OCI-LY1 (cell line): ENCODE measurements around the gene FCN3.

Source experiments
- H2AFZ ChIP-seq: fragments of 200-600 bp; sonication (generic), shearing (Covaris generic); 2 replicates; pipeline ENCODE4 v1.6.0; 2014; ENCODE audit warnings: antibody characterized with exemption, mild to moderate bottlenecking, low read length
- H3F3A ChIP-seq: fragments of 200-600 bp; sonication (generic), shearing (Covaris generic); 2 replicates; pipeline ENCODE4 v1.6.0; 2014; ENCODE audit warnings: mild to moderate bottlenecking, antibody characterized with exemption, low read length, moderate library complexity; ENCODE audit not compliant: insufficient read depth
- H3K27ac ChIP-seq: fragments of 200-600 bp; sonication (generic); 2 replicates; pipeline ENCODE4 v1.5.1; 2014; ENCODE audit warnings: low read length, mixed run types, mild to moderate bottlenecking, low read depth; ENCODE audit not compliant: poor library complexity, severe bottlenecking
- H3K27me3 ChIP-seq: fragments of 200-600 bp; sonication (generic); 2 replicates; pipeline ENCODE4 v1.6.0; 2014; ENCODE audit warnings: antibody characterized with exemption, mild to moderate bottlenecking, low read length, moderate library complexity; ENCODE audit not compliant: insufficient read depth
- H3K36me3 ChIP-seq: fragments of 200-600 bp; sonication (generic); 2 replicates; pipeline ENCODE4 v1.6.1; 2014; ENCODE audit warnings: mild to moderate bottlenecking, antibody characterized with exemption, low read length, moderate library complexity, mixed read lengths; ENCODE audit not compliant: insufficient read depth
- H3K4me1 ChIP-seq: fragments of 200-600 bp; sonication (generic); 2 replicates; pipeline ENCODE4 v1.5.1; 2014; ENCODE audit warnings: mild to moderate bottlenecking, low read length, moderate library complexity; ENCODE audit not compliant: insufficient read depth, severe bottlenecking
- H3K4me2 ChIP-seq: fragments of 200-600 bp; sonication (generic), shearing (Covaris generic); 2 replicates; pipeline ENCODE4 v1.6.1; 2014; ENCODE audit warnings: low read length
- H3K4me3 ChIP-seq: fragments of 200-600 bp; sonication (generic); 2 replicates; pipeline ENCODE4 v1.5.1; 2014; ENCODE audit warnings: low read length, low read depth, mild to moderate bottlenecking, mixed read lengths; ENCODE audit not compliant: poor library complexity, severe bottlenecking
- H3K79me2 ChIP-seq: fragments of 200-600 bp; shearing (Covaris generic); 2 replicates; pipeline ENCODE4 v1.6.1; 2016; ENCODE audit warnings: mixed run types, low read length, mixed read lengths; ENCODE audit not compliant: insufficient read depth
- H3K9ac ChIP-seq: fragments of 200-600 bp; sonication (generic), shearing (Covaris generic); 2 replicates; pipeline ENCODE4 v1.6.1; 2014; ENCODE audit warnings: mild to moderate bottlenecking, low read length, mixed read lengths
- H3K9me2 ChIP-seq: fragments of 200-600 bp; sonication (generic), shearing (Covaris generic); 2 replicates; pipeline ENCODE4 v1.6.1; 2014; ENCODE audit warnings: low read depth, mild to moderate bottlenecking, low read length, mixed read lengths
- H3K9me3 ChIP-seq: fragments of 200-600 bp; shearing (Covaris generic); 2 replicates; pipeline ENCODE4 v1.6.1; 2014; ENCODE audit warnings: low read length, mixed read lengths
- H4K20me1 ChIP-seq: fragments of 200-600 bp; sonication (generic), shearing (Covaris generic); 2 replicates; pipeline ENCODE4 v1.6.0; 2016; ENCODE audit warnings: mild to moderate bottlenecking, low read length; ENCODE audit not compliant: insufficient read depth
- EZH2 ChIP-seq: fragments of 200-600 bp; sonication (generic), shearing (Covaris generic); IDR thresholded peaks from 2 replicates; pipeline ENCODE4 v1.8.0; 2017; ENCODE audit warnings: borderline replicate concordance, mixed run types, mild to moderate bottlenecking, antibody characterized with exemption, low read length, moderate library complexity, mixed read lengths
- TF ChIP-seq, protein P1 (sequence below): fragments of 200-600 bp; sonication (generic), shearing (Covaris generic); IDR thresholded peaks from 2 replicates; pipeline ENCODE4 v1.5.1; 2017; ENCODE audit warnings: mild to moderate bottlenecking, antibody characterized with exemption, low read length, moderate library complexity, mixed read lengths

FCN3 gene

GRCh38 chr1:27350663-27351540, 23.7 kb downstream of the FCN3 start:
- H3K4me1 ChIP-seq = peaks cover 16% of the 10 kb centered on the region
- H3F3A ChIP-seq = no peaks in the 10 kb centered on the region
- H4K20me1 ChIP-seq = no peaks in the 10 kb centered on the region
- H3K4me3 ChIP-seq = no peak overlapping the region
- H3K79me2 ChIP-seq = no peaks in the 10 kb centered on the region
- TF ChIP-seq, protein P1, sequence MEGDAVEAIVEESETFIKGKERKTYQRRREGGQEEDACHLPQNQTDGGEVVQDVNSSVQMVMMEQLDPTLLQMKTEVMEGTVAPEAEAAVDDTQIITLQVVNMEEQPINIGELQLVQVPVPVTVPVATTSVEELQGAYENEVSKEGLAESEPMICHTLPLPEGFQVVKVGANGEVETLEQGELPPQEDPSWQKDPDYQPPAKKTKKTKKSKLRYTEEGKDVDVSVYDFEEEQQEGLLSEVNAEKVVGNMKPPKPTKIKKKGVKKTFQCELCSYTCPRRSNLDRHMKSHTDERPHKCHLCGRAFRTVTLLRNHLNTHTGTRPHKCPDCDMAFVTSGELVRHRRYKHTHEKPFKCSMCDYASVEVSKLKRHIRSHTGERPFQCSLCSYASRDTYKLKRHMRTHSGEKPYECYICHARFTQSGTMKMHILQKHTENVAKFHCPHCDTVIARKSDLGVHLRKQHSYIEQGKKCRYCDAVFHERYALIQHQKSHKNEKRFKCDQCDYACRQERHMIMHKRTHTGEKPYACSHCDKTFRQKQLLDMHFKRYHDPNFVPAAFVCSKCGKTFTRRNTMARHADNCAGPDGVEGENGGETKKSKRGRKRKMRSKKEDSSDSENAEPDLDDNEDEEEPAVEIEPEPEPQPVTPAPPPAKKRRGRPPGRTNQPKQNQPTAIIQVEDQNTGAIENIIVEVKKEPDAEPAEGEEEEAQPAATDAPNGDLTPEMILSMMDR = no peak
- TF ChIP-seq EZH2 = no peak
- H3K36me3 ChIP-seq = no peaks in the 10 kb centered on the region
- no peak overlapping the region for H2AFZ ChIP-seq
- H3K27me3 ChIP-seq = no peaks in the 10 kb centered on the region
- no peaks in the 10 kb centered on the region for H3K9me3 ChIP-seq
- no peak overlapping the region for H3K27ac ChIP-seq
- H3K9me2 ChIP-seq = no peaks in the 10 kb centered on the region
- no peak overlapping the region for H3K9ac ChIP-seq
- H3K4me2 ChIP-seq = no peak overlapping the region

DNA sequence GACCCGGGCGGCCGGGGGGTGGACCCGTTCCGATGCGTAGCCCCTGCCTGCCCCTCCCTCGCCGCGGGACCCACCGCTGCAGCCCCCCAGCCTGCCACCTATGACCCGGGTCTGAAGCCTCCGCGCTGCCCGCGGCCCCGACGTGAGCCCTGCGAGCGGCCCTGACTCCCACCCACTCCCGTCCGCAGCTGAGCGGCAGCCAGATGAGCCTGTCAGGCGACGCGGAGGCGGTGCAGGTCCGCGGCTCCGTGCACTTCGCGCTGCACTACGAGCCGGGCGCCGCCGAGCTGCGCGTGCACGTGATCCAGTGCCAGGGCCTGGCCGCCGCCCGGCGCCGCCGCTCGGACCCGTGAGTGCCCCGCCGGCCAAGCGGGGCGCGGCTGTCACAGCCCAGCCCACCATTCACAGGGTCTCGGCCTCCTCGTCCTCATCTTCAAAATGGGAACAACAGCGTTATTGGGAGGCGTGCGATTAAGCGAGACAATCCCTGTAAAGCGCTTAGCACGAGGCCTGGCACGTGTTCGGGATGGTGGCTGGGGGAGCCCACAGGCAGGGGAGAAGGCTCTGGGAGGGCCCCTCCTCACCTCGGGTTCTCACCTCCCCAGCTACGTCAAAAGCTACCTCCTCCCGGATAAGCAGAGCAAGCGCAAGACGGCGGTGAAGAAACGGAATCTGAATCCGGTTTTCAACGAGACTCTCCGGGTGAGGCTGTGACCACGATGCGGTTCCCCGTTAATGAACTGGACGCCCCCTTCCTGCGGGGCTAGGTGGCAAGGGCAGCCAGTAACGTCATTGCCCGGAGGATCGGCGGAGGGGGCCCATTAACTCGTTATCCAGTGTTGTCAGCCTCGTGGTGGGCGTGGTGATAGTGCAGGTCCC, 24.6 kb downstream of the FCN3 start:
- Histone ChIP-seq H3K79me2 (no peaks in the 10 kb centered on the region), H3K27ac (no peak overlapping the region), H2AFZ (no peak overlapping the region), H3K9me3 (no peaks in the 10 kb centered on the region), H3K36me3 (no peaks in the 10 kb centered on the region), H3K27me3 (no peaks in the 10 kb centered on the region), H3K9ac (no peak overlapping the region), H3K4me2 (no peak overlapping the region), H3K9me2 (no peaks in the 10 kb centered on the region), H3K4me3 (no peak overlapping the region), H4K20me1 (no peaks in the 10 kb centered on the region), H3K4me1 (peaks cover 7% of the 10 kb centered on the region), H3F3A (no peaks in the 10 kb centered on the region)
- TF ChIP-seq EZH2 = no peak
- TF ChIP-seq, protein P1 = no peak

DNA sequence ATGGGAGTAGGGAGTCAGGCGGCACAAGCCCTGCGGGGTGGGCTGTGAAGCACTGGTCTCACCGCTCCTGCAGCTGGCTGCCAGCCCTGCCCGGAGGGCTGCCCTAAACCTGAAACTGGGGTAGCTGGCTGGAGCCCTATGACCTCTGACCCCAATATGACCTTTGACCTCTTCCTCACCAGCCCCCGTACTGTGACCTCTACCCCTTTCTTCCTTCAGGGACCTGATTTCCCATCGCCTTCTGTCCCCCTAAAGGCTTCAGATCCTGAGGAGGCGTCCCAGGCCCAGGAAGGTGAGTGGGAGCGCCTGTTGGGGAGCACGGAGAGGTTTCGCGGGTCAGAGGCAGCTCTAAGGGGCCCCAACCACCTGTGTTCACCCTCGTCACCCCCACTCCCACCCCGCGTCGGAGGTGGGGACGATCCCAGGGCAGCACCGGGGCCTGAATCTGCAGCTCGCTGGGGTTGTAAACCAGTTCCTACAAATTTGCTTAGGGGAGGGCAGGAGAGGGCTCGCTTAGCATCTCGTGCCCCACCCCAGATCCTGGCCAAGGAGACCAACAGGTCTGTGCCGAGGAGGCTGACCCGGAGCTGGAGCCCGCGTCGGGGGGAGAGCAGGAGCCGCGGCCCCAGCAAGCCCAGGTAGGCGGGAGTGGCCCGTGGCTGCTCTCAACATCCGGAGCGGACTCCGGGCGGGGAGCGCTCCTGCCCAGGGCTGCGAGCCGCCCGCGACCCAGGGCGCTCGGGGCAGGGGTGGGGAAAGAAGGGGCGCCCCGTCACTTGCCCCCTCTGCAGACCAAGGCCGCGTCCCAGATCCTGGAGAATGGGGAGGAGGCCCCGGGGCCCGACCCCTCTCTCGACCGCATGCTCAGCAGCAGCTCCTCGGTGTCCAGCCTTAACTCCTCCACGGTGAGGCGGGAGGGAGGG, 25.5 kb downstream of the FCN3 start:
- peak overlapping the region; percentile 77 for H3K4me2 ChIP-seq
- no peaks in the 10 kb centered on the region for H3K27me3 ChIP-seq
- no peaks in the 10 kb centered on the region for H3K9me3 ChIP-seq
- no peaks in the 10 kb centered on the region for H3F3A ChIP-seq
- H3K79me2 ChIP-seq = no peaks in the 10 kb centered on the region
- H2AFZ ChIP-seq = 0 out of 2 replicates have a peak overlapping the region, but pooled peaks have one; percentile 12
- TF ChIP-seq EZH2 = no peak
- TF ChIP-seq, protein P1 = no peak
- H3K9me2 ChIP-seq = no peaks in the 10 kb centered on the region
- no peak overlapping the region for H3K27ac ChIP-seq
- H4K20me1 ChIP-seq = no peaks in the 10 kb centered on the region
- no peaks in the 10 kb centered on the region for H3K36me3 ChIP-seq
- H3K4me3 ChIP-seq = peak overlapping the region; percentile 57
- peak overlapping the region; percentile 64; the same call in 1 of the 2 replicates for H3K9ac ChIP-seq
- peaks cover 7% of the 10 kb centered on the region for H3K4me1 ChIP-seq
